NCI-H146 treated with DMSO at 0.1 percent for 48 hours (cell line): ENCODE results near the gene AQP11.
"Not testable (repeated sequence)": the region's sequence is repeated elsewhere in the genome, so short reads cannot be mapped to it uniquely, and the experiment has no call there.

Experiments used
- DNase-seq: peaks from one replicate; lab custom pipeline; 2025; ENCODE audit not compliant: unreplicated experiment; lab: John Stamatoyannopoulos, UW

The AQP11 gene

DNA sequence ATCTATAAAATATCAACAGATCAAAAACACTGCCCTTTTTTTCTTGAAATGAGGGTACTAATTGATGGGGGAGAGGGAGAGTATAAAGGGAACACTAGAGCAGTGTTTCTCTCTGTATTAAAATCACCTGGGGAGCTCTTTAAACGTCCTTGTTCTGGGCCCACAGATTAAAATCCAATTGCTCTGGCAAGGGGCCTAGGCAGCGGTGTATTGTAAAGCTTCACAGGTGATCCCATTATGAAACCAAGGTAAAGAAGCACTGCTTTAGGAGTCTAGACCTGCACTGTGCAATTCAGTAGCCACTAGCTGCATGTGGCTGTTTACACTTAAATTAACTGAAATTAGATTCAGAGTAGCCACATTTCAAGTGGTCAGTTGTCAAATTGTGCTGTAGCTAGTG lies 3.0 kb downstream of the AQP11 start:
- DNase-seq: peak; percentile 96

DNA sequence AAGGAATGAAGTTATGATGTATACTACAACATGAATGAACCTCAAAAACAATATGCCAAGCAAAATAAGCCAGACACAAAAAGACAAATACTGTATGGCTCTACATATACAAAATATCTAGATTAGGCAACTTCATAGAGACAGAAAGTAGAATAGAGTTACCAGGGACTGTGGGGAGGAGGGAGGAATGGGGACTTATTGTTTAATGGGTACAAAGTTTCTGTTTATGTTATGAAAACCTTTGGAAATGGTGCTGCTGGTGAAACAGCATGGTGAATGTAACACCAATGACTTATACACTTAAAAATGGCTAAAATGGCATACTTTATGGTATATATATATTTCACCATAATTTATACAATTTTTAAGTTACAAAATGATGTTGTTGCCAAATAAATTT lies 4.1 kb downstream of the AQP11 start:
- DNase-seq: no peak

DNA sequence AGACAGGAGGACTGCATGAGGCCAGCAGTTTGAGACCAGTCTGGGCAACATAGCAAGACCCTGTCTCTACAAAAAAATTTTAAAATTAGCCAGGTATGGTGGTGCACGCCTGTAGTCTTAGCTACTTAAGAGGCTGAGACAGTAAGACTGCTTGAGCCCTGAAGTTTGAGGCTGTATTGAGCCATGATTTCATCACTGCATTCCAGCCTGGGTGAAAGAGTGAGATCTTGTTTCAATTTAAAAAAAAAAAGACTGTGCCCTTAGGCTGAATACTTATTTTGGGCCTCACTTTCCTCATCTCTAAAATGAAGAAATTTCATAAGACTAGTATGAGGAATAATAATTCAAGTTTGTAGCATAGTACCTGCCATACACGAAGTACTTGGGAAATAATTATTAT lies 6.9 kb downstream of the AQP11 start:
- DNase-seq: no peak

DNA sequence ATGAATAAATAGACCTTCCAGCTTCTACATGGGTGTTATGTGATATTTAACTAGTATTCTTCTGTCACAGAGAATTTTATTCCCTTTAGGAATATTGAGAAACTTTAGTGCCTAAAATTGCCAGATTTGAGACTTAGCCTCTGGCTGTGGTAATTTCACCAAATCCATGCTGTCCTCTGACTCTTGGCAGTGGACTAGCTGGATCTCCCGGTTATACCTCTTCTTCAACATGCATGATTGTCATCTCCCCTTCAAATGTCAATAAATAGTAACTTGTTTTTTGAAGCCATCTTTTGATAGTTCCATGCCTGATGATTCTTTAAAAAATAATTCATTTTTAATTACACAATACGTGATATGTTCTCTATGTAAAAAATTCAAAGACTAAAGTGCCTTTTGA lies 8.4 kb downstream of the AQP11 start:
- DNase-seq: no peak

DNA sequence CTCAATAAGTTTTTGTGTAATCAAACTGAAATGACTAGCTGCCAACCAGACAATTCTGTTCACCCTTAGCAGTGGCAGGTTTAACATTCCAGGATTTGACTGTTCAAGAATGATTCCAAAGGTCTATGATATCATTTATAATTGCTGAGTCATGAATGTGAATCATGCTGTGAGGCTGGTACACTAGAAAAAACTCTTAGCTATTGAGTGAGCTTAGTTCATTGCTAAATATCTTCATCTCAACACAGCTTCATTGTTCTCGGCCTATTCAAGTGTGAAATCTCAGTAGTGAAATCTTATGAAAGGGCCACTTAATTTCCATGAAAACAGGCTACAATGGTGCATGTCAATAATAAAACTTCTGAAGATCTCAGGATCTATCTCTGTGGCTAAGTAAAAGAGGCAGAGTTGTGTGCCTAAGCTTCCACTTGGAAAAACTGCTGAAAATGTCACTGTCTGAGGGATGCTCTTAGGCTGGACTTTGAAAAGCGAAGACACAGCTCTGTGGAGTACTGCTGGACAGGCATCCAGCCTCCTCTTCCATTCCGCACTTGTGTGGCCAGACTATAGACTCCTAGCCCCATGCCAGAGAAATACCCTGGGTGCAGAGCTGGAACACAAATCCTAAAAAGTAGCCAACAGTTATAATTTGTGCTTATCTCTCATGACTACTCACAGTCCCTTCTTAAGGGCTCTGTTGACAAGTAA lies 12.8 kb downstream of the AQP11 start:
- no peak for DNase-seq

DNA sequence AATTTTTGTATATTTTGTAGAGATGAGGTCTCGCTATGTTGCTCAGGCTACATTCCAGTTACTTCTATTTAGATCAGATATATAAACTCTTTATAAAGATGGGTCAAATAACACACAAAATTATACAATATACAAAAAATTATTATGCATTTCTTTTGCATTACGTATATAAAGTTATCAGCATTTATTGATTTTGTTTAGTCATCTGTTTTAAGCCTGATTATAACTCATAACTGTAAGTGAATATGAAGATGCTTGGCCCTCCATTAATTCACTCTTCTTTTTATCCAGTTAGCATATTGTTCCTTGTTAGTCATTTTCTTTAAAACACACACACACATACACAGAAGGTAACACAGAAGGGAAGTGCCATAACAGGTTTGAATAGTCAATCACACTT lies 14.5 kb downstream of the AQP11 start:
- no peak for DNase-seq

DNA sequence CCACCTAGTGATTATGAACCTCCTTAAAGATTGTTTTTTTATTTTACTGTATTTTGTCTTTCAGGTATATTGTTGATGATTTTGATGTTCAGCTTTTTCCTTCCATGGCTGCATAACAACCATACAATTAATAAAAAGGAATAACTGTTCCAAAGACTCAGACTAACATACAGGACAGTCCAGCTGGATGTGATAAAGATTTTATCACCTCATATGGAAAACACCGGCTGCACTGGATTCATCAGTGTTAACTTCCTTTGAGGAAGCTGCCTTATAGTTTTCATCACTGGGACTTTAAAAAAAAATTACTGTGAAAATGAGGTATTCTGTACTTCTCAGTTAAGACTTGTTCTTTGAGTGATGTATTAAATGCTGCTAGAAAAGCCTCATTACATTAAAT lies 19.5 kb downstream of the AQP11 start:
- DNase-seq: no peak

DNA sequence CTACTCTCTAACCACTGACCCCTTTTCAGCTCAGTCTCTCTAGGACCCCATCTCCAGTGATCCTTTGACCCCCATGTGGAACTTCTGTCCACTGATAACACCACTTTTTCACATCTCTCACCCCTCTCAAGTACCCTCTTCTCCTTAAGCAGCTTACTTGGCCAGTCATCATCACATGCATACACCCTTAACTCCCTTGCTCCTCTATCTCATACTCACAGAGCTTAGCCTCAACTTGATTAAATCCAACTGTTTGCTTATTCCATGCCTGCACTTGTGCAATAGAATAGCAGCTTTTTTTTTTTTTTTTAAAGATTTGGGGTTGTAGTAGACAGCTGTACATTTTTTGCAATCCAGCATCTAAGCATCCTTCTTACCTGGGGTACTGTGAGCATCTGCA lies 22.2 kb downstream of the AQP11 start:
- no peak for DNase-seq

DNA sequence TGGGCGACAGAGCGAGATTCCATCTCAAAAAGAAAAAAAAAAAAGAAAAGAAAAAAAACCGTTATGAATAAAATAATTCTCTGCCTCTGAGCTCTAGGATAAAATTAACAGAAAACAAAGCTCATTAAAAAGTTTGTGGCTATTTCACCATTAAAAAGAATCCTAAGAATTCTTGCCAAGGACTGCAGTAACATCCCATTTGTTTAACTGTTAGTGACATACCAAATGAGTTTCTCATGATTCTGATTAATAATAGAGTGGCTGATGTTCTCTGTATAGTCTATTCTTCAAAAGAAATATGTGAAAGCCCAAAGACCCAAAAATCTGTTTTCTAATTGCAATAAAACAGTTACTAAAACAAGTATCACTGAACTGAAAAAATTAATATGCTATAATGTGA lies 28.1 kb downstream of the AQP11 start:
- no peak for DNase-seq

DNA sequence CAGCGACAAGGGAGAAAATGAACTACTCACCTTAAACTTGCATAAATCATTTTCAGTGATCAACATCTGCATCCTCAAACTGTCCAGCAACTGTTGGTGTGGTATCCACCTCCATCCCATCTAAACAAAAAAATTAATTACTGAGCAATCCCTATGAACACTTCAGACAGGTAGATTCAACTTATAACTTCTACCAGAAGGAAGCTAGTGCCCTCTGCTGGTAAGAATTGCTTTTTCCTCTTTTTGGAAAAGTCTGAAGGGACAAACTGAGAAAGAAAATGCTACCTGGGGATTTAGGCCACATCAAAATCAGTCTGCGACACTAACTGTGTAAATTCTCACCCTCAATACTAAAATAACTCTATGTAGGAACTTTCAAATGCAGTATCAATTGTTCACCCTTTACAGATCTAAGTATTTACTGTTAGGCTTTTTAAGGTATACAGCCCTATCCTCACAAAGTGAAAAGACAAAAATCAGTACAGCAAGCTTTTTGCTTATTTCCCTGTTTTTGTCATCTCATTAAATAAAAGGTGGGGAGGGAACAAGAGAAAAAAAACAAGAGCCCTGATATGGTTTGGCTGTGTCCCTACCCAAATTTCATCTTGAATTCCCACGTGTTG lies 29.9 kb downstream of the AQP11 start:
- DNase-seq: peak; percentile 22

DNA sequence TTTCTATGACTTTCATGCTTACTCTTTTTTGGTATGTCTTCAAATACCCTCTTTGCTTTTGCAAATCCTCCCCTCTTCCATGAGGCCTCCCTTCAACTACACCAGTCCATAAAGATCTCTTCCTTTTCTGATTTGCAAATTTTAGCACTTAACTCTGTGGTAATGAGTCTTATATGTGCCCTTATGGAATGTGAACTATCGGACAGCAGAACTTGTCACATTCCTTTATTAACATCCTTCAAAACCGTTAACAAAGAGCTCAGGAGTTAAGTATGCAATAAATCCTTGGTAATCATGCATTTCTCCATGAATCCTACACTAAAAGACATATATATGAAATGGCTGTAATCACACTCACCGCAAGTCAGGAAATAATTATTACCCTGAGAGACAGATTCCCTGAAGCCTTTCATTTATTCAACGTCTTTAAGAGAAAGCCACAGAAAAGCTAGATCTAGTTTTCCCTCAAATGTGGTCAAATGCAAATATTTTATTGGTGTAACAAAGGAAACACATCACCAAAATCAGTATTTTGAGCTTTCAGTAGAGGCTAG lies 40.5 kb downstream of the AQP11 start:
- no peak for DNase-seq

DNA sequence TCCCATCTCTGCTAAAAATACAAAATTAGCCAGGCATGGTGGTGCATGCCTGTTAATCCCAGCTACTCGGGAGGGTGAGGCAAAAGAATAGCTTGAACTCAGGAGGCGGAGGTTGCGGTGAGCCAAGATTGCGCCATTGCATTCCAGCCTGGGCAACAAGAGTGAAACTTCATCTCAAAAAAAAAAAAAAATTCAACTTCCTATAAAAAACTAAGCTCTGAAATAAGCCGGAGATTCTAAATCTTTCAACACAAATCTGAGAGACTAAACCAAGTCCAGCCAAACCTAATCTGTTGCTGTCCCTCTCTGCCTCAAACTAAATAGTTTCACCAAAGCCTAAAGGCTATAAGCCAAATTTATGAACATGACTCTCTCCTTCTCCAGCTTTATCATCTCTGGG lies 44.2 kb downstream of the AQP11 start:
- not testable (repeated sequence) for DNase-seq

DNA sequence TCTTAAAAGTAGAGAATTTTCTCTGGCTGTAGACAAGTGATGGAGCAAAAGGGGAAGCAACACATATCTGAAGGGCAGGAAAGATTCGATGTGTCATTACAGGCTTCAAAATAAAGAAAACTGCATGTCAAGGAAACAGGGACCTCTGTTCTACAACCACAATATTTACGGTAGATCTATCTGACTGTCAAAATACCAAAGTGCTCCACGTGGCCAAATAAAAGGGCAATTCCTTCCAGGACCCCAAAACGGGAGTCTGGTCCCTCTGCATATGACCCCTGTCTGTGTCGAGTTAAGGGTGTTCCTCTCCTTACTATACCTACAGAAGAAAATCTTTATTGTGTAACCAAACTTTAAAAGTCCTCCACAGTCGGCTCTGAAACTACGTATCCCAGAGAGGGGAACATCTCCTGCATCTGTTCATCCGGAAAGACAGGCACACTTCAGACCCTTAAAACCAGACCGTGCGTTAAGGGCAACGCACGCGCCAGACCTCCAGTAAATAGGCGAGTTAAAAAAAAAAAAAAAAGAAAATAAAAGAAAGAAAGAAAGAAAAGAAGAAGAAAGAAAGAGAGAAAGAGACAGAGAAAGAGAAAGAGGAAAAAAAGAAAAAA lies 47.1 kb downstream of the AQP11 start:
- no peak for DNase-seq

DNA sequence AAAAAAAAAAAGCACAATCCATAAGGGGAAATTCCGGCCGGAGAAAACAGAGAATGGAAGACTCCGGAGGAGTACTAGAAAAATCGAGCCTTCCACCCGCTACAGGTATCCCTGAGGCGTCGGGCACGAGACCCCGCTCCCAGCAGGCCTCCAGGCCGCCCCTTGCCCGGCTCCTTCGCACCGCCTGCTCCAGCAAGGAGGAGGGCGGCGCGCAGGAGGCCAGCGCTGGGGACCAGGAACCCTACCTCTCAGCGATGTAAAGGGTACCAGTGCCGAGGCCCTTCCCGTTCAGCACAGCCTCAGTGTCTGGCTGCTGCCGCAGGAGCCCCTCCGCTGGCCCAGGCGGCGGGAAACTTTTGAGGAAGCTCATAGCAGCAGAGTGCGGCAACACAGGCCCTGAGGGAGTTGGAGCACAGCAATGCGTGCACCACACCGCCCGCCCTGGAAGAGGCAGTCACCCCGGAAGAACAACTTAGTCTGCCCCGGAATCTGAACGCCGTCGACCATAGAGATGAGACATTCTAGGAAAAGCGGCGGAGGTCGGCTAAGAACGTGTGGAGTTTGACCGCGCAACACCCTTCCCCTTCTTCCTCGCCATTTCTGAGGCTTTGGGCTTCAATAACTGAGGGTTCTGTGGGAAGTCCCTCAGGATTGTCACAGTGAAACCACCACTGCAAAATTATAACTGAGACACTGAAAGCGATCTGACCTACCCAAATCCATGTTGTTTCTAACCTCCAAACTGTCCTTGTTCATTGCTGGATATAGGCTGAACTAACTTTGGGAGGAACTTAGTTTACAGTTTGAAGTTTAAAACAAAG lies 47.8 kb downstream of the AQP11 start, which contains the start of gene CLNS1A:
Gene CLNS1A (minus strand): TSS at position 450 of the 821 bp plus-strand sequence. CDS start 80 bp downstream, at position 370.
- peak; percentile 88 for DNase-seq

DNA sequence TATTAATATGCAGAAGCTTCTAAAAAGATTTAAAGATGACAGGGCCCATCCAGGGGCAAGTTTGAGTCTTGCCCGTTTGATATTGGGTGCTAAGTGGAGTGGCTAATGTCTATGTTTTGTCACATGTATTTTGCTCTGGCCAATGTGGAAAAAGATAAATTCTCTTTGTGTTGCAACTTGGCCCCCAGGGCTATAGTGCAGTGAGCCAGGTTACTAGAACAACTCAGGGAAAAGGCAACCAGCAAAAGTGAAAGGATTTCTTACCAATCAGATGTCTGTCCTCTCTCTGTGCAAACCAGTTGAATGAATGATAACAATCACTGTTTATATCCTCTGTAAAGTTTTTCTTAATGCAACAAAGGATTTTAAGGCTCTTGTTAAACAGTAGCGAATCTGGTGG lies 52.5 kb downstream of the AQP11 start:
- no peak for DNase-seq

DNA sequence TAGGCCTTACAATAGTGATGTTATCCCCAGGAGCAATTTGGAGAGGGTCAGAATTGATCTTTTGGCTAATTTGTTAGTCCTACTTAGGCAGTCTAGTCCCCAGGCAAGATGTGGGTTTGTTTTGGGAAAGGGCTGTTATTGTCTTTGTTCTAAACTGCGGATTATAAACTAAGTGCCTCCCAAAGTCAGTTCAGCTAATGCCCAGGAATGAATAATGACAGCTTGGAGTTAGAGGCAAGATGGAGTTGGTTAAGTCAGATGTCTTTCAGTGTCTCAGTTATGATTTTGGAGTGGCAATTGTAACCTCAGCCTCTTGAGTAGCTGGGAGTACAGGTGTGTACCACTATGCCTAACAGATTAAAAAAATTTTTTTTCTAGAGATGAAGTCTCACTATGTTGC lies 55.1 kb downstream of the AQP11 start:
- DNase-seq: no peak

DNA sequence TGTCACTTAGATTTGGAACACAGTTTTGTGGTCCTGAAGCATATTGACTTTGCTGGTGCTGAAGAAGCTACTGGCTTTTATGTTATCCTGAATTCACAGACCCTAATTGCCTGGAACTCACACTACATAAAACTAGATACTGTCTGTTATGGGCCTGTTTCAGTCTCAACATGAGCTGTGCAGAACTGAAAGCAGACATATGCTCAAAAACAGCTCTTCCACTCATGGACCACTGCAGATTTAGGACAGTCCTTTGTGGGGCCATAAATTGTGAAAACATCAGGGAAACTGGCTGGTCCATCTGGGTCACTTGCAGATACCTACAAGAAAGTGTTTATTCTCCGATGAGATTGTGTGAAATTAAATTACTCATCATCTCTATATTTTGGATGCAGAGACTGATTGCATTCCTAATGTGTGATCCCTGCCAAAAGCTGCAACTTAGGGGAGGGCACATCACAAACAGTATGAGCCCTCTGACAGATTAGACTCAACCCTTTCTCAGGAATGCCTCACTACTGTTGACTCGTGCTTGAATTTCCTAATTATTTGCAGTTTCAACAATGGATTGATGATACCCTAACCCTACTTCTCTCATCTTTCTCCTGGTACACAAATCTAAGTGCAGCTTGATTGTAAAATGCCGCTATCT lies 58.0 kb downstream of the AQP11 start:
- no peak for DNase-seq

DNA sequence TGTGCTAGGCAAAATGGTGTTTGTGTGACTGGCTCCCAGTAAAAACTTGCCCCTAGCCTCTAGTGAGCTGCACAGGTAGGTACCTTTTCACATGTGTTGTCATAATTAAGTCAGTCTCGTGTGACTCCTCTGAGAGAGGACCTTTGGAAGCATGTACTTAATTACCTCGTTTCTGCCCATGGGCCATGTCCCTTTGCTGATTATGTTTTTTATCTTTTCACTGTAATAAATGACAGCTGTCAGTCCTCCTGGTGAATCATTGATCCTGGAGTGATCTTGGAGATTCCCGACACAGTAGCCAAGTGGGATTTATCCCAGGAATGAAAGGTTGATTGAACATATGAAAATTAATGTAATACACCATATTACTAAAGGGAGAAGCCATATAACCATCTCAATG lies 60.4 kb downstream of the AQP11 start:
- DNase-seq: no peak

DNA sequence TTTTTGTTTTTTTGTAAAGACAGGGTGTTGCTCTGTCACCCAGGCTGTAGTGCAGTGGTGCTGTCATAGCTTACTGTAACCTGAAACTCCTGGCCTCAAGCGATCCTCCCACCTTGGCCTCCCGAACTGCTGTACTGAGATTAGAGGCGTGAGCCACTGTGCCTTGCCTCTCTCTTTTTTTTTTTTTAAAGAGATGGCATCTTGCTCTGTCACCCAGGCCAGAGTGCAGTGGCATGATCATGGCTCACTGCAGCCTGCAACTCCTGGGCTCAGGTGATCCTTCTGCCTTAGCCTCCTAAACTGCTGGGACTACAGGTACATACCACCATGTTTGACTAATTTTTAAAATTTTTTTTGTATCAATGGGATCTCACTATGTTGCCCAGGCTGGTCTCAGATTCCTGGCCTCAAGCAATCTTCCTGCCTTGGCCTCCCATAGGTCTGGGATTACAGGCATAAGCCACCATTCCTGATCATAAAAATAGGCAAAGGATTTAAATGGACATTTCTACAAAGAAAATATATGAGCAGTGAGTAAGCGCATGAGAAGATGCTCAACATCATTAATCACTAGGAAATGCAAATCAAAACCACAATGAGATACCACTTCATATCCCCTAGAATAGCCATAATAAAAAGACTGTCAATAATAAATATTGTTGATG lies 65.1 kb downstream of the AQP11 start:
- no peak for DNase-seq

DNA sequence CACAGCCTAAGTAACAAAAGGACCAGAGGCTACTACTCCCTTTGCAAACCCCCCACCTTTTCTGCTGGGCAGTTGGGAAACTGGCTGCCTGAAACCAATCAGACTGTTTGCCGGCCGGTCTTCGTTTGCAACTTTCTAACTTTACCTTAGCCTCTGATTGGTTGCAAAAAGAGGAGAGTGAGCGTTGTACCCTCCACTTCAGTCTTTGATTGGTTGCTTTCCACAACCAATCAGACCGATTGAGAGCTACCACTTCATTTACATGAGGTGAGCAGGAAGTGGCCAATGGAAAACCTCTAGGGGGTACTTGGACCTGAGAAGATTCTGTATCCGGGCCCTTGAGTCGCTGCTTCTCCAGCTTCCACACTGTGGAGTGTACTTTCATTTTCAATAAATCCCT lies 66.6 kb downstream of the AQP11 start:
- DNase-seq: no peak
